CD4-positive, alpha-beta memory T cell (primary cell): ENCODE results near the gene OR2K2. TPM values are rescaled to one million over a fixed set of nuclear protein-coding genes. Genes with fewer than 3 reads are reported as not detected.

Source experiments
- polyA plus RNA-seq, 2 donors: library from polyadenylated mRNA; unstranded; fragments of 300-500 nt; fragmentation: Illumina TruSeq; gene quantifications; one replicate each; pipeline ENCODE4 v1.2.3, GENCODE V29; 2021
- total RNA-seq, 2 experiments: library from RNA; stranded (reverse); gene quantifications; one replicate each; pipeline ENCODE4 v1.2.3, GENCODE V29; 2021

The OR2K2 gene
- total and polyA plus RNA-seq, 4 experiments from 2014 or later, result not detected

Other genes starting within 250 kb of the OR2K2 start
- gene ECPAS, start 154.2 kb upstream of the OR2K2 start, total RNA-seq, result 10 to 100 TPM; 77.6 to 80.3 TPM
- gene ECPAS, start 154.2 kb upstream of the OR2K2 start, polyA plus RNA-seq, result 10 to 100 TPM in 1 of 2 donors, 1 to 10 TPM in 1; 9.6 to 19.7 TPM
- 10 to 100 TPM; 17.6 to 22.9 TPM for gene ZNF483, start 195.0 kb upstream of the OR2K2 start, total RNA-seq
- 1 to 10 TPM; 4.9 to 7.9 TPM for gene ZNF483, start 195.0 kb upstream of the OR2K2 start, polyA plus RNA-seq